CD4-positive, CD25-positive, alpha-beta regulatory T cell (primary cell): ENCODE results near the gene CYP2A13. TPM values are rescaled to one million over a fixed set of nuclear protein-coding genes. Genes with fewer than 3 reads are reported as not detected.
"Not testable (repeated sequence)": the region's sequence is repeated elsewhere in the genome, so short reads cannot be mapped to it uniquely, and the experiment has no call there.

Source experiments
- ATAC-seq, 2 donors: fragments of 150-1000 bp; cut with Tn5 transposase; one replicate each; pipeline ENCODE4 v1.10.0; 2021; ENCODE audit warnings: low read depth in 2 of 2, moderate number of reproducible peaks in 2 of 2, moderate library complexity in 1 of 2
- DNase-seq, 3 donors: peaks; one replicate each; pipeline versions ENCODE4 v3.0.0 to v3.0.0-alpha.2; 2012 to 2022; ENCODE audit warnings: mixed read lengths in 1 of 3
- H3K27ac ChIP-seq: one replicate; pipeline ENCODE4 v1.7.0; 2013; ENCODE audit warnings: mild to moderate bottlenecking, low read length; ENCODE audit not compliant: insufficient read depth, poor library complexity, severe bottlenecking
- H3K27me3 ChIP-seq: one replicate; pipeline ENCODE4 v1.7.0; 2013; ENCODE audit warnings: low read length; ENCODE audit not compliant: control insufficient read depth, insufficient read depth
- H3K36me3 ChIP-seq: one replicate; pipeline ENCODE4 v1.7.0; 2013; ENCODE audit warnings: mild to moderate bottlenecking, low read length, moderate library complexity; ENCODE audit not compliant: control insufficient read depth, insufficient read depth
- H3K4me1 ChIP-seq: 2 replicates; pipeline ENCODE4 v1.7.0; 2013; ENCODE audit warnings: mild to moderate bottlenecking, low read length; ENCODE audit not compliant: insufficient read depth, control insufficient read depth, poor library complexity, severe bottlenecking
- H3K4me3 ChIP-seq: one replicate; pipeline ENCODE4 v1.7.0; 2013; ENCODE audit warnings: low read depth, mild to moderate bottlenecking, low read length, moderate library complexity
- H3K9me3 ChIP-seq, 2 experiments: 1 replicate in 1 of 2; 2 replicates in 1 of 2; pipeline ENCODE4 v1.7.0; 2013; ENCODE audit warnings: low read length in 2 of 2, mild to moderate bottlenecking in 1 of 2, moderate library complexity in 1 of 2; ENCODE audit not compliant: control insufficient read depth in 2 of 2
- H3K27ac Mint-ChIP-seq, 3 donors: one replicate each; pipeline ENCODE4 v1.8.0; 2020 to 2022; ENCODE audit warnings: mild to moderate bottlenecking in 3 of 3, mixed read lengths in 3 of 3, moderate library complexity in 2 of 3
- H3K27me3 Mint-ChIP-seq: one replicate; pipeline ENCODE4 v1.8.0; 2022; ENCODE audit warnings: mild to moderate bottlenecking, mixed read lengths
- H3K36me3 Mint-ChIP-seq: one replicate; pipeline ENCODE4 v1.8.0; 2020; ENCODE audit warnings: mixed read lengths
- H3K4me1 Mint-ChIP-seq, 4 donors: one replicate each; pipeline ENCODE4 v1.8.0; 2020 to 2022; ENCODE audit warnings: mixed read lengths in 4 of 4, mild to moderate bottlenecking in 1 of 4
- H3K4me3 Mint-ChIP-seq, 4 donors: one replicate each; pipeline ENCODE4 v1.8.0; 2020 to 2022; ENCODE audit warnings: mild to moderate bottlenecking in 4 of 4, mixed read lengths in 4 of 4, moderate library complexity in 3 of 4
- H3K9me3 Mint-ChIP-seq, 7 donors: one replicate each; pipeline ENCODE4 v1.8.0; 2020 to 2022; ENCODE audit warnings: mixed read lengths in 7 of 7, mild to moderate bottlenecking in 3 of 7, moderate library complexity in 2 of 7
- polyA plus RNA-seq, 4 donors: library from polyadenylated mRNA; unstranded; fragments of 300-500 nt; fragmentation: Illumina TruSeq; gene quantifications; one replicate each; pipeline ENCODE4 v1.2.3, GENCODE V29; 2021
- total RNA-seq: library from RNA; stranded (reverse); gene quantifications from one replicate; pipeline ENCODE4 v1.2.3, GENCODE V29; 2022

CYP2A13 gene
- total and polyA plus RNA-seq, 5 donors from 2014 or later = not detected

- no peak overlapping the region for H3K27ac ChIP-seq
- DNase-seq (no peak), ATAC-seq (no peak)
- Mint-ChIP-seq H3K4me3 (no peak overlapping the region), H3K9me3 (peaks cover 0 to 12% (median 7%) of the 10 kb centered on the region in 7 donors), H3K27me3 (peaks cover 33% of the 10 kb centered on the region), H3K36me3 (no peaks in the 10 kb centered on the region), H3K4me1 (no peaks in the 10 kb centered on the region), H3K27ac (no peak overlapping the region)
- no peak overlapping the region for H3K4me3 ChIP-seq
- no peaks in the 10 kb centered on the region for H3K4me1 ChIP-seq
- no peaks in the 10 kb centered on the region for H3K36me3 ChIP-seq
- peaks cover 0 to 8% of the 10 kb centered on the region in 2 experiments for H3K9me3 ChIP-seq
- H3K27me3 ChIP-seq = peaks cover 10% of the 10 kb centered on the region
Observed at GRCh38 chr19:41083516-41083915, 4.7 kb upstream of the CYP2A13 start.

GRCh38 chr19:41085748-41086415 is 2.4 kb upstream of the CYP2A13 start:
- Histone ChIP-seq H3K4me3 (no peak overlapping the region), H3K36me3 (no peaks in the 10 kb centered on the region), H3K27ac (no peak overlapping the region), H3K4me1 (no peaks in the 10 kb centered on the region), H3K27me3 (peaks cover 10% of the 10 kb centered on the region), H3K9me3 (no peaks in the 10 kb centered on the region)
- ATAC-seq (no peak), DNase-seq (no peak)
- H3K4me3 Mint-ChIP-seq = no peak overlapping the region
- no peak overlapping the region for H3K27ac Mint-ChIP-seq
- H3K4me1 Mint-ChIP-seq = peaks cover 0 to 4% (median 2%) of the 10 kb centered on the region in 4 donors
- peaks cover 47% of the 10 kb centered on the region for H3K27me3 Mint-ChIP-seq
- H3K9me3 Mint-ChIP-seq = peaks cover 0 to 7% (median 0%) of the 10 kb centered on the region in 7 donors
- no peaks in the 10 kb centered on the region for H3K36me3 Mint-ChIP-seq

GRCh38 chr19:41089959-41090358 is 1.7 kb downstream of the CYP2A13 start:
- Histone ChIP-seq H3K27me3 (peaks cover 3% of the 10 kb centered on the region), H3K9me3 (no peaks in the 10 kb centered on the region), H3K4me3 (no peak overlapping the region), H3K4me1 (no peaks in the 10 kb centered on the region), H3K36me3 (no peaks in the 10 kb centered on the region), H3K27ac (no peak overlapping the region)
- H3K9me3 Mint-ChIP-seq = peaks cover 0 to 4% (median 0%) of the 10 kb centered on the region in 7 donors
- ATAC-seq (no peak), DNase-seq (no peak)
- no peaks in the 10 kb centered on the region for H3K36me3 Mint-ChIP-seq
- no peak overlapping the region for H3K4me3 Mint-ChIP-seq
- H3K27me3 Mint-ChIP-seq = peaks cover 52% of the 10 kb centered on the region
- H3K4me1 Mint-ChIP-seq = peaks cover 0 to 4% (median 2%) of the 10 kb centered on the region in 4 donors
- no peak overlapping the region for H3K27ac Mint-ChIP-seq

- Mint-ChIP-seq H3K4me3 (no peak overlapping the region), H3K27ac (no peak overlapping the region), H3K4me1 (no peaks in the 10 kb centered on the region), H3K36me3 (no peaks in the 10 kb centered on the region), H3K9me3 (peaks cover 0 to 8% (median 2%) of the 10 kb centered on the region in 7 donors), H3K27me3 (peaks cover 40% of the 10 kb centered on the region)
- H3K4me1 ChIP-seq = no peaks in the 10 kb centered on the region
- H3K4me3 ChIP-seq = no peak overlapping the region
- DNase-seq = no peak
- ATAC-seq = peak; percentile 60 to 66
- H3K27me3 ChIP-seq = peaks cover 2% of the 10 kb centered on the region
- no peaks in the 10 kb centered on the region for H3K36me3 ChIP-seq
- no peak overlapping the region for H3K27ac ChIP-seq
- H3K9me3 ChIP-seq = no peaks in the 10 kb centered on the region
Observed at GRCh38 chr19:41095703-41096102, 7.5 kb downstream of the CYP2A13 start.

GRCh38 chr19:41096353-41096752 is 8.1 kb downstream of the CYP2A13 start:
- H3K27me3 ChIP-seq = no peaks in the 10 kb centered on the region
- no peak for ATAC-seq
- H3K9me3 ChIP-seq = no peaks in the 10 kb centered on the region
- peaks cover 0 to 11% (median 4%) of the 10 kb centered on the region in 7 donors for H3K9me3 Mint-ChIP-seq
- H3K27me3 Mint-ChIP-seq = peaks cover 33% of the 10 kb centered on the region
- no peak for DNase-seq
- H3K27ac Mint-ChIP-seq = no peak overlapping the region
- H3K36me3 ChIP-seq = no peaks in the 10 kb centered on the region
- H3K4me1 Mint-ChIP-seq = no peaks in the 10 kb centered on the region
- H3K4me1 ChIP-seq = no peaks in the 10 kb centered on the region
- H3K36me3 Mint-ChIP-seq = no peaks in the 10 kb centered on the region
- H3K4me3 Mint-ChIP-seq = no peak overlapping the region
- H3K4me3 ChIP-seq = no peak overlapping the region
- no peak overlapping the region for H3K27ac ChIP-seq

GRCh38 chr19:41097302-41097701 is 9.1 kb downstream of the CYP2A13 start:
- H3K27me3 Mint-ChIP-seq = peaks cover 34% of the 10 kb centered on the region
- H3K4me3 Mint-ChIP-seq = no peak overlapping the region
- H3K4me1 ChIP-seq = no peaks in the 10 kb centered on the region
- no peak for ATAC-seq
- peaks cover 0 to 4% of the 10 kb centered on the region in 2 experiments for H3K9me3 ChIP-seq
- H3K27me3 ChIP-seq = no peaks in the 10 kb centered on the region
- no peak overlapping the region for H3K4me3 ChIP-seq
- H3K4me1 Mint-ChIP-seq = no peaks in the 10 kb centered on the region
- H3K9me3 Mint-ChIP-seq = peaks cover 0 to 15% (median 7%) of the 10 kb centered on the region in 7 donors
- no peaks in the 10 kb centered on the region for H3K36me3 ChIP-seq
- no peaks in the 10 kb centered on the region for H3K36me3 Mint-ChIP-seq
- DNase-seq = no peak
- H3K27ac Mint-ChIP-seq = no peak overlapping the region
- no peak overlapping the region for H3K27ac ChIP-seq

GRCh38 chr19:41098762-41099161 is 10.5 kb downstream of the CYP2A13 start:
- no peaks in the 10 kb centered on the region for H3K4me1 Mint-ChIP-seq
- H3K36me3 Mint-ChIP-seq = no peaks in the 10 kb centered on the region
- H3K36me3 ChIP-seq = no peaks in the 10 kb centered on the region
- peaks cover 0 to 18% (median 7%) of the 10 kb centered on the region in 7 donors for H3K9me3 Mint-ChIP-seq
- H3K27ac ChIP-seq = no peak overlapping the region
- ATAC-seq (no peak), DNase-seq (no peak)
- peak overlapping the region in 1 of 3 donors; percentile 9 for H3K27ac Mint-ChIP-seq
- no peak overlapping the region for H3K4me3 ChIP-seq
- H3K27me3 Mint-ChIP-seq = peaks cover 37% of the 10 kb centered on the region
- no peak overlapping the region for H3K4me3 Mint-ChIP-seq
- no peaks in the 10 kb centered on the region for H3K4me1 ChIP-seq
- H3K9me3 ChIP-seq = peaks cover 0 to 7% of the 10 kb centered on the region in 2 experiments
- no peaks in the 10 kb centered on the region for H3K27me3 ChIP-seq

- H3K27me3 Mint-ChIP-seq = peaks cover 22% of the 10 kb centered on the region
- not testable (repeated sequence) for H3K27ac ChIP-seq, H3K36me3 ChIP-seq, H3K4me3 ChIP-seq, DNase-seq, H3K9me3 ChIP-seq, H3K4me1 ChIP-seq, H3K27me3 ChIP-seq, H3K4me1 Mint-ChIP-seq, H3K36me3 Mint-ChIP-seq, H3K4me3 Mint-ChIP-seq, ATAC-seq, H3K27ac Mint-ChIP-seq
- peaks cover 0 to 20% (median 7%) of the 10 kb centered on the region in 7 donors for H3K9me3 Mint-ChIP-seq
Observed at GRCh38 chr19:41102210-41102609, 14.0 kb downstream of the CYP2A13 start.
